WERI-Rb-1 (cell line): ENCODE data around the gene APAF1.
"Not testable (repeated sequence)": the region's sequence is repeated elsewhere in the genome, so short reads cannot be mapped to it uniquely, and the experiment has no call there.

Experiments used
- DNase-seq: peaks from one replicate; pipeline ENCODE4 v3.0.0-alpha.2; 2020
- H3K27ac ChIP-seq: fragments of 250-450 bp; sonication (Bioruptor Pico); 2 replicates; pipeline ENCODE4 v1.5.1; 2020; ENCODE audit warnings: mild to moderate bottlenecking, moderate library complexity
- H3K27me3 ChIP-seq: fragments of 250-450 bp; sonication (Bioruptor Pico); 2 replicates; pipeline ENCODE4 v1.5.1; 2021; ENCODE audit warnings: mild to moderate bottlenecking, low read depth, moderate library complexity; ENCODE audit not compliant: insufficient read depth, severe bottlenecking
- H3K36me3 ChIP-seq: fragments of 250-450 bp; sonication (Bioruptor Pico); 2 replicates; pipeline ENCODE4 v1.5.1; 2020; ENCODE audit warnings: mild to moderate bottlenecking, moderate library complexity
- H3K4me3 ChIP-seq: 2 replicates; pipeline ENCODE4 v1.5.1; 2011; ENCODE audit warnings: low read depth, mild to moderate bottlenecking, control low read depth, low read length
- H3K9me3 ChIP-seq: fragments of 250-450 bp; sonication (Bioruptor Pico); 2 replicates; pipeline ENCODE4 v1.5.1; 2021; ENCODE audit warnings: mild to moderate bottlenecking, moderate library complexity; ENCODE audit not compliant: severe bottlenecking
- TF ChIP-seq, protein P1 (sequence below): IDR thresholded peaks from 2 replicates; pipeline ENCODE4 v1.5.1; 2011; ENCODE audit warnings: low read depth, mild to moderate bottlenecking, control low read depth, inconsistent platforms, low read length

APAF1 gene

DNA sequence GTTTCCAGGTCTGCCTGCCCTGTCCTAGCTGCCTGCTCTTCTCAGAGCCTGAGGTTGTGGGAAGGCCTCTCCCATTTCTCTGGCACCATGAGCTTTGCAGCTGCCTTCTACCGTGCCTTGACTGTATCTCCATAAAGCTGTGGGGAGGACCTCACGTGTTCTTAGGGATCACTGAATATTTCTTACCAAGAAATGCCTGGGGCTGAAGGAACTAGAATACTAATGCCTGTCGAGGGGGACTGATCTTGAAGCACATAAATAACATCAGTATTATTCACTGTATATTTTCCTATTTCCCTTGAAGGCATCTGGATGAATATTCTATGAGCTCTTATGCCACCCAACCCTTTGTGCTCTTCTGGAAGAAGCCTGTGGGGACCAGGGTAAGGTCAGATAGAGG is 103.4 kb downstream of the APAF1 start:
- Histone ChIP-seq H3K9me3 (no peaks in the 10 kb centered on the region), H3K36me3 (no peaks in the 10 kb centered on the region), H3K27me3 (no peaks in the 10 kb centered on the region), H3K4me3 (no peak overlapping the region), H3K27ac (no peak overlapping the region)
- TF ChIP-seq, protein P1, sequence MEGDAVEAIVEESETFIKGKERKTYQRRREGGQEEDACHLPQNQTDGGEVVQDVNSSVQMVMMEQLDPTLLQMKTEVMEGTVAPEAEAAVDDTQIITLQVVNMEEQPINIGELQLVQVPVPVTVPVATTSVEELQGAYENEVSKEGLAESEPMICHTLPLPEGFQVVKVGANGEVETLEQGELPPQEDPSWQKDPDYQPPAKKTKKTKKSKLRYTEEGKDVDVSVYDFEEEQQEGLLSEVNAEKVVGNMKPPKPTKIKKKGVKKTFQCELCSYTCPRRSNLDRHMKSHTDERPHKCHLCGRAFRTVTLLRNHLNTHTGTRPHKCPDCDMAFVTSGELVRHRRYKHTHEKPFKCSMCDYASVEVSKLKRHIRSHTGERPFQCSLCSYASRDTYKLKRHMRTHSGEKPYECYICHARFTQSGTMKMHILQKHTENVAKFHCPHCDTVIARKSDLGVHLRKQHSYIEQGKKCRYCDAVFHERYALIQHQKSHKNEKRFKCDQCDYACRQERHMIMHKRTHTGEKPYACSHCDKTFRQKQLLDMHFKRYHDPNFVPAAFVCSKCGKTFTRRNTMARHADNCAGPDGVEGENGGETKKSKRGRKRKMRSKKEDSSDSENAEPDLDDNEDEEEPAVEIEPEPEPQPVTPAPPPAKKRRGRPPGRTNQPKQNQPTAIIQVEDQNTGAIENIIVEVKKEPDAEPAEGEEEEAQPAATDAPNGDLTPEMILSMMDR, result no peak
- DNase-seq, result no peak

DNA sequence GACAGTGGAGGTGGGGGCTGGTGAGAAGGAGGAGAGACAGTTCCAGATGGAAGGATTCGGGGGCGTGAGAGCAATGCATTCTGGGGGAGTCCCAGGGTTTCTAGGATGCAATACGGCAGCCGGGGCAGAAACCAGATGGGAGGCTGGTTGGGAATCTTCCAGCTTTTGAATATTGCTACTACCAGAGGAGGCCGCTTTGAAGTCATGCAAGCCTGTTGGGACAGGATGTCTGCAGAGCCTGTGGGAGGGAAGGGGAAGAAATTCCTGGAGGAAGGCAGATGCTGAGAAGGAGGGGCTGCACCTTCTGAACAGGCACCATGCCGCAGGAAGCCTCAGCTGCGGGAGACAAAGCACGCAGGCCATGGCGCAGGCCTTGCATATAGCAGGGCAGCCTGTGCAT is 105.4 kb downstream of the APAF1 start:
- H3K4me3 ChIP-seq, result no peak overlapping the region
- no peaks in the 10 kb centered on the region for H3K36me3 ChIP-seq
- no peaks in the 10 kb centered on the region for H3K27me3 ChIP-seq
- no peak for DNase-seq
- no peak overlapping the region for H3K27ac ChIP-seq
- TF ChIP-seq, protein P1, result no peak
- H3K9me3 ChIP-seq, result no peaks in the 10 kb centered on the region

DNA sequence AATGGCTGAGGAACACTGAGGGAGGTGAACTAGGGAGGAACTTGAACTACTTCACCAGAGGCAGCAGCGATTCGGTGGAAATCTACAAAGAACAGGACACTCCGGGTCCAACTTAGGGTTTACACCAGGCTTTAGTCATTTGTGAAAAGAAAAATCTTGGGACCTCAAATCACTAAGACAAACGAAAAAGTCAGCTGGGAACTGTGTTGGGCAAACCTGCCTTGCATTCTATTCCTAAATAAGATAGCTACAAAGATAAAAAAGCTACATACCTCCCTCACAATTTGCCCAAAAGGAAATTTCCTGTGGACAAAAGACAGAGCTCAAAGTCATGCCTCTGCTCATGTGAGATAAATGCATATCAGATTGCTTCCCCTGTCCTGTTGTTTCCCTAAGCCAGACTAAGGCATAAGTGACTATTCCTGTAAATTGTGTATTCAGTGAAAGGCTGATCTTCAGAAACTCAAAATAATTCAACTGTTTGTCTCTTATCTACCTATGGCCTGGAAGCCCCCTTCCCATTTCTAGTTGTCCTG is 106.6 kb downstream of the APAF1 start:
- DNase-seq, result no peak
- TF ChIP-seq, protein P1, result no peak
- no peaks in the 10 kb centered on the region for H3K9me3 ChIP-seq
- no peak overlapping the region for H3K4me3 ChIP-seq
- no peak overlapping the region for H3K27ac ChIP-seq
- H3K27me3 ChIP-seq, result no peaks in the 10 kb centered on the region
- no peaks in the 10 kb centered on the region for H3K36me3 ChIP-seq

DNA sequence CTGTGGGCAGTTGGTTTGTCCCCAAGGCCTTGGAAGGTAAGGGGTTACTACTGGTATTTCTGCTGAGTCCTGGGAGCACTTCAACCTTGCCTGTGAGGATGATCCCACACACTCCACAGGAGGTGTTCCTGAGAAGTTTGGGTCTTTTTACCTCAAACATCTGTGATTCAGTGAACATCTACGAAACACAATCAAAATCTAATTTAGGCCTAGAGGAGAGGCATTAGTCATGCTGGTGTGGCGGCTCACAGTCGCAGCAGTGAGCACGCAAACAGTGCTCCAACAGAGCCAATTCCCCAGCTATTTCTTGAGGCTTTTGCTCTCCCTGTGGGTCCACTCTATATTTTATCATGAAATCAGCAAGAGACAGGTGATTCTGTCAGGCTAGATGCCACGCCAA is 107.6 kb downstream of the APAF1 start:
- H3K36me3 ChIP-seq, result no peaks in the 10 kb centered on the region
- H3K27ac ChIP-seq, result no peak overlapping the region
- DNase-seq, result no peak
- no peaks in the 10 kb centered on the region for H3K9me3 ChIP-seq
- no peak overlapping the region for H3K4me3 ChIP-seq
- TF ChIP-seq, protein P1, result no peak
- no peaks in the 10 kb centered on the region for H3K27me3 ChIP-seq

DNA sequence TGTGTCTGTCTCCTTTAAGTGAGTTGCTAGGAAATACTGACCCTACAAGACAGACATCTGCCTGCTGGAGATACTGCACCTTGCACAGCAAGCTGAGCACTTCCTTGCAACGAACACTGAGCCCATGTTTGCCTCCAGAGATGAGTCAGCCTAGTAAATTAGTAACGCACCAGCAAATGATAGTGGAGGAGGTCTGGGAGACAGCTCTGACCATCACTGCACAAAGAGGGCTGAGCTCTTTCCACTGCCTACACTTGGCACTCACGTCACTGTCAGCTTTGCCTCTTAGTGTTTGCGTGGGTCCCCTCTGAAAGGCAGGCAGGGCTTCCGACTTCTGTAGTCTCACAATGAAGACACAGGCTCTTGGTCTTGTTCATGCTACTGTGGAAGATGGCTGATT is 109.0 kb downstream of the APAF1 start:
- TF ChIP-seq, protein P1, result no peak
- H3K4me3 ChIP-seq, result no peak overlapping the region
- DNase-seq, result no peak
- no peaks in the 10 kb centered on the region for H3K9me3 ChIP-seq
- no peaks in the 10 kb centered on the region for H3K36me3 ChIP-seq
- no peak overlapping the region for H3K27ac ChIP-seq
- no peaks in the 10 kb centered on the region for H3K27me3 ChIP-seq

DNA sequence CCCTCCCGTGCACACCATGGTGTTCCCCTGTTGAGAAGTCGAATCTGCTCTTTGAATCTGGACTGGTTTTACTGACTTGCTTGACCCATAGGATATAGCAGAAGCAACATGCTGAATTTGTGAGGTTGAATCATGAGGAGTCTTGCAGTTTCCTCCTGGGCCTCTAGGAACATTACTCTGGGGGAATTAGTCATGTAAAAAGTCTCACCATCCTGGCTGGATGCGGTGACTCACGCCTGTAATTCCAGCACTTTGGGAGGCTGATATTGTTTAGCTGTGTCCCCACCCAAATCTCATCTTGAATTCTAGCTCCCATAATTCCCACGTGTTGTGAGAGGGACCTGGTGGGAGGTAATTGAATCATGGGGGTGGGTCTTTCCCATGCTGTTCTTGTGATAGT is 110.8 kb downstream of the APAF1 start:
- DNase-seq, H3K9me3 ChIP-seq, H3K4me3 ChIP-seq, H3K36me3 ChIP-seq, H3K27ac ChIP-seq, H3K27me3 ChIP-seq: not testable (repeated sequence)
